MM.1S (cell line): ENCODE data around the gene PIK3C2G.

Experiments
- CTCF ChIP-seq: fragments of 300-600 bp; sonication (generic); IDR thresholded peaks from 2 replicates; pipeline ENCODE4 v1.5.1; 2016; ENCODE audit warnings: antibody characterized with exemption, low read length, mixed read lengths
- EZH2 ChIP-seq: fragments of 300-600 bp; sonication (generic); optimal IDR thresholded peaks from 2 replicates; pipeline ENCODE3; 2017; ENCODE audit warnings: low read depth, mild to moderate bottlenecking, antibody characterized with exemption, low read length, mixed read lengths

GRCh38 chr12:18681818-18682217 is 420.5 kb downstream of the PIK3C2G start:
- no peak for TF ChIP-seq CTCF
- no peak for TF ChIP-seq EZH2
